ENCODE measurements around the gene AIMP2.
"Not testable (repeated sequence)": the region's sequence is repeated elsewhere in the genome, so short reads cannot be mapped to it uniquely, and the experiment has no call there.

The AIMP2 gene

GRCh38 chr7:6026011-6026819 is 17.1 kb downstream of the AIMP2 start:
- DNase-seq (ENCODE audit: low spot score): peak; percentile 58

GRCh38 chr7:6026820-6027311 is 17.8 kb downstream of the AIMP2 start:
- no peak for DNase-seq (ENCODE audit: low spot score)

GRCh38 chr7:6027806-6028365 is 18.8 kb downstream of the AIMP2 start:
- DNase-seq (ENCODE audit: low spot score): no peak

GRCh38 chr7:6028563-6028962 is 19.5 kb downstream of the AIMP2 start:
- no peak for DNase-seq (ENCODE audit: low spot score)

DNA sequence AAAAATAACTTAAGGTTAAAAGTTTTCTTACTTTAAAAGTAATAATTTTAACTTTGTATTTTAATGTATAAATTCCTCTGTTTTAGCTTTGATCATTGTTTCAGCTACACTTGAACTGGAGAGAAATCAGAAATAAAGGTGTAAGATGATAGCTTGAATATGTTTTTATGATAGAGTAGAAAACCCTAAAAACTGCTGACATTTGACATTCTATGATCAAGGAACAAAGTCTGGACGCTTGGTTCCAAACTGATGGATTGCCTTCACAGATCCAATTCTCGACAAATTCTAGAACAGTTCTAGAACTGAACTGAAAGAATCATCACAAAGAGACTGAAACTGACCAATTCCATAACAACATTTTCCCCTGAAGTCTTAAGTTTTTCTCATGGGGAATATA is 21.9 kb downstream of the AIMP2 start, which contains the start of gene ANKRD61:
ANKRD61 (plus strand) TSS at position 389 of the 400 bp plus-strand sequence; CDS start at position 389, 0 bp downstream.
- no peak for DNase-seq (ENCODE audit: low spot score)

DNA sequence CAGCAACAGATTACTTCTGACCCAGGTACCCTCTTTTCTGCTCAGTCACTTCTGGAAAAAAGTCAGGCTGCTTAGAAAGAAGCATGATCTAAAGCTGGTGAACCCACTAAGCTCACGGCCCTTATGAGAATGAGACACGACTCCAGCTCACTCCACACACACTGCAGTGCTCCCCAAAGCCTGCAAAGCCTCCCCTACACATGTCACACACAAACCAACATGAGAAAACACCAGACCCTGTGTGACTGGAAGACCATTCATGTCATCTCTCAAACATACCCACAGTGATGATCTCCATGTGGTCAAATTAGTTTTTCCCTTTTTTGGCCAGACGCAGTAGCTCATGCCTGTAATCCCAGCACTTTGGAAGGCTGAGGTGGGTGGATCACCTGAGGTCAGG is 22.5 kb downstream of the AIMP2 start:
- DNase-seq (ENCODE audit: low spot score): no peak

GRCh38 chr7:6032167-6032566 is 23.1 kb downstream of the AIMP2 start:
- DNase-seq (ENCODE audit: low spot score): no peak

DNA sequence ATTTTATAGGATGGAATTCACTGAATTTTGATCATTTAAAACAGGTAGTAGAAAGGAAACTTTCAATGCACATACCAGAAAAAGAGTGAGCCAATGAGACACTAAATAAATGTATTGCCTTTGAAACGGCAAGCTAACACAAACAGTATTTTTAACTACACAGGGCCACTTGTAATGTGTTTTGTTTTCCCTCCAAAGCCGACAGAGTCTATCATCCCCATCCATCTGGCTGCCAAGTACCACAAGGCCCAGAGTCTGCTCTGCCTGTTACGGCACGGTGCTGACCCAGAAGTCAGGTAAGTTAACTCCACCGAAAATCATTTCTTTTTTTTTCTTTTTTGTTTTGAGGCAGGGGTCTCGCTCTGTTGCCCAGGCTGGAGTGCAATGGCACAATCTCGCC is 23.6 kb downstream of the AIMP2 start:
- no peak for DNase-seq (ENCODE audit: low spot score)

DNA sequence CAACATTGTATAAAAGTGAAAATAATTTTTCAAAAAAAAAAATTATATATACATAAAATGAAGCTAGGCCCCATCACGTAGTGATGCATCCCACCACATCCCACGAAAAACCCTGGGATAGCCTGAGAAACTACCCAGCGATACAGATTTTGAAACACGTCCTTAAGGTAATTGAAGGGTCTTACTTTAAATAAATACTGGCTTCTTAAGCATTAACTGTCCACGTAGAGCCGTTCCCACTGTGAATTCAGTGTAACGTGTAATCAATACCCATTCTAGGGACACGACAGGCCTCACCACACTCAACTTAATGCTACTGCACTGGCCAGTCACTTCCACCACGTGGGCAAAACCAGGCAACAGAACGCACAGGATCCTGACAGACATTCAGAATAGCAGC is 26.1 kb downstream of the AIMP2 start:
- DNase-seq (ENCODE audit: low spot score): no peak

DNA sequence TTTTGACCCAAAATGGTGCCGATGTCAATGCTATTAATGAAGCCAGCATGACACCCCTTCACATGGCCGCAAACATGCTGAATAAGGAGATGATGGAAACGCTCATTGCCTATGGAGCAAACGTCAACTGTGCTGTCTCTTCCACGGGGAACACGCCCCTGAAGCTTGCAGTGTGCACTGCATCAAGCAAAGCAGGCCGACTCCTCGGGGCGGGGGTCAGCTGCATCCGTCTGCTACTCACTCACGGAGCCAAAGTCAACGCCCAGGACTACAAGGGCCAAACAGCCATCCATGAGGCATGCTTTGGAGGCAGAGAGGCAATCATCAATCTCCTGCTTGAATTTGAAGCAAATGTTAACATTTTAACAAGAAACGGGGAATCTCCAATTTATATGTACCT is 26.6 kb downstream of the AIMP2 start:
- no peak for DNase-seq (ENCODE audit: low spot score)

GRCh38 chr7:6049780-6050179 is 40.7 kb downstream of the AIMP2 start:
- DNase-seq (ENCODE audit: low spot score): no peak

DNA sequence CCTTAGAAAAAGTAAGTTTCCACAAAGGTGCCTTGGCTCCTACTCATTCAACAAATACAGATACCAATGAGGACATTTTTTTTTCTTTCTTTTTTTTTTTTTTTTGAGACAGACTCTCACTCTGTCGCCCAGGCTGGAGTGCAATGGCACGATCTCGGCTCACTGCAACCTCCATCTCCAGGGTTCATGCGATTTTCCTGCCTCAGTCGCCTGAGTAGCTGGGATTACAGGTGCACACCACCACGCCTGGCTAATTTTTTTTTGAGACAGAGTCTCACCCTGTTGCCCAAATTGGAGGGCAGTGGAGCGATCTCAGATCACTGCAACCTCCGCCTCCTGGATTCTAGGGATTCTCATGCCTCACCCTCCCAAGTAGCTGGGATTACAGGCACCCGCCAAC is 42.1 kb downstream of the AIMP2 start:
- not testable (repeated sequence) for DNase-seq (ENCODE audit: low spot score)

DNA sequence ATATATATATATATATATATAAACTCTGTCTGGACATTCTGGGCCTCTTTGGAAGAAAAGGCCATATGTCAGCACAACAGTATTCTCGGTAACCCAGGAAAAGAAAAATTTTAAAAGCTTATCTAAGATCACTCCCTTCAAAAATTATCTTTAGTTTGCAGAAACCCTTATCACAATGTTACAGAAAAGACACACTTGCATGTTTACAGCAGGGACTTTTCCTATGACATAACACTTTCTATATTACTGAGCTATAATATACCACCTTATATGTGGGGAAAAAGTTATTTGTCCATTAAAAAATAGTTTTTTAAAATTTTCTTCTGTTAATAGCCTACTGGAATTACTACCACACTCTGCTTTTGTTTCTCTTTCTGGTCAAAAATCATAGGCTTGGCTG is 47.5 kb downstream of the AIMP2 start:
- DNase-seq (ENCODE audit: low spot score): no peak

DNA sequence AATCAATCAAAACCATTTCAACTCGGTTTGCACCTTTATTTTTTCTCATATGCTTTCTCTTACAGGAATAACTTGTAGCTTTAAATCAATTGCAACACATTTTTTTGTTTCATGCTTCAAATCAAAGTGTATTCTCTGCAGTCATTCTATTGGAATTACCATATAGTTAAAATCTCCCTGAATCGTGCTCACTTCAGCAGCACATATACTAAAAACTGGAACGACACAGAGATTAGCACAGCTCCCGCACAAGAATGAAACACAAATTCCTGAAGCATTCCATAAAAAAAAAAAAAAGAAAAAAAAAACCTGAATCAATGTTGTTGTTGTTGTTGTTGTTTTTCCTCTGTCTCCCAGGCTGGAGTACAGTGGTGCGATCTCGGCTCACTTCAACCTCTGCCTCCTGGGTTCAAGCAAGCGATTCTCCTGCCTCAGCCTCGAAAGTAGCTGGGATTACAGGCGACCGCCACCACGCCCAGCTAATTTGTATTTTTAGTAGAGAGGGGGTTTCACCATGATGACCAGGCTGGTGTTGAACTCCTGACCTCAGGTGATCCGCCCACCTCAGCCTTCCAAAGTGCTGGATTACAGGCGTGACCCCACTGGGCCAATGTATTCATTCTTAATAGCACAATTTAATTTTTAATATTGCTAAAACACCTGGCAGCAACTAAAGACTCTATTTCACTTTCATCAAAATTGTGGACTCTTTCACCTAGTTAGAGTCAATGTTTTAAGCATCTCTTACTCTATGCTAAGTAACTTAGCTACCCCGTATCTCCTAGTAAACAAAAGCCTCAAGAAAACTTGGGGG is 48.5 kb downstream of the AIMP2 start:
- DNase-seq (ENCODE audit: low spot score): no peak

- not testable (repeated sequence) for DNase-seq (ENCODE audit: low spot score)
Observed at GRCh38 chr7:6059941-6060340, 50.9 kb downstream of the AIMP2 start.

DNA sequence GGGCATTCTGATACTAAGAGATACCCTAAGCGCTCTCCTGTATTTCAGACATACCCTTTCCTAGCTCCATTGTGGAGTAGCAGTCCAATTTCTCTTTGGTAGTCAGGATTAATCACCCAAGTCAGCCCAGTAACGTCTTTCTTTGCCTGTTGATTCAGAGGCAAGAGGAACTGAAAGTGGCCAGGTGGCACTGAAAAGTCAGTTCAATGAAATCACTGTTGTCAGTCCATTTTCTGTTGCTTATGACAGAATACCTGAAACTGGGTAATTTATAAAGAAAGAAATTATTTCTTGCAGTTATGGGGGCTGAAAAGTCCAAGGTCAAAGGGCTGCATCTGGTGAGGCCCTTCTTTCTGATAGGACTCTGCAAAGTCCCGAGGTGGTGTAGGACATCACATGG is 62.3 kb downstream of the AIMP2 start:
- DNase-seq (ENCODE audit: low spot score): no peak
